ES-I3 (cell line): ENCODE results near the gene C1orf21.

Experiments used
- H3K36me3 ChIP-seq: 2 replicates; pipeline ENCODE4 v1.6.1; 2013; ENCODE audit warnings: mild to moderate bottlenecking, low read length, control low read depth, moderate library complexity; ENCODE audit not compliant: insufficient read depth
- H3K4me1 ChIP-seq: 2 replicates; pipeline ENCODE4 v1.6.1; 2013; ENCODE audit warnings: mild to moderate bottlenecking, control low read depth, low read length; ENCODE audit not compliant: insufficient read depth
- H3K9ac ChIP-seq: 2 replicates; pipeline ENCODE4 v1.6.1; 2013; ENCODE audit warnings: low read depth, mild to moderate bottlenecking, low read length, moderate library complexity
- H3K9me3 ChIP-seq: 2 replicates; pipeline ENCODE4 v1.6.1; 2013; ENCODE audit warnings: mild to moderate bottlenecking, low read length, moderate library complexity; ENCODE audit not compliant: control insufficient read depth, insufficient read depth

Gene C1orf21

GRCh38 chr1:184485751-184486723 lies 99.2 kb downstream of the C1orf21 start:
- Histone ChIP-seq H3K4me1 (peaks cover 21% of the 10 kb centered on the region), H3K9me3 (no peaks in the 10 kb centered on the region), H3K9ac (no peak overlapping the region), H3K36me3 (no peaks in the 10 kb centered on the region)

- H3K9me3 ChIP-seq: no peaks in the 10 kb centered on the region
- peaks cover 15% of the 10 kb centered on the region for H3K4me1 ChIP-seq
- no peaks in the 10 kb centered on the region for H3K36me3 ChIP-seq
- H3K9ac ChIP-seq: no peak overlapping the region
Measured at GRCh38 chr1:184486761-184487445, 100.1 kb downstream of the C1orf21 start.

- Histone ChIP-seq H3K36me3 (no peaks in the 10 kb centered on the region), H3K4me1 (peaks cover 15% of the 10 kb centered on the region), H3K9me3 (no peaks in the 10 kb centered on the region), H3K9ac (no peak overlapping the region)
Measured at GRCh38 chr1:184487531-184488193, 100.8 kb downstream of the C1orf21 start.

- H3K9me3 ChIP-seq: no peaks in the 10 kb centered on the region
- H3K9ac ChIP-seq: no peak overlapping the region
- H3K36me3 ChIP-seq: no peaks in the 10 kb centered on the region
- peaks cover 15% of the 10 kb centered on the region for H3K4me1 ChIP-seq
Measured at GRCh38 chr1:184489908-184490307, 103.1 kb downstream of the C1orf21 start.

DNA sequence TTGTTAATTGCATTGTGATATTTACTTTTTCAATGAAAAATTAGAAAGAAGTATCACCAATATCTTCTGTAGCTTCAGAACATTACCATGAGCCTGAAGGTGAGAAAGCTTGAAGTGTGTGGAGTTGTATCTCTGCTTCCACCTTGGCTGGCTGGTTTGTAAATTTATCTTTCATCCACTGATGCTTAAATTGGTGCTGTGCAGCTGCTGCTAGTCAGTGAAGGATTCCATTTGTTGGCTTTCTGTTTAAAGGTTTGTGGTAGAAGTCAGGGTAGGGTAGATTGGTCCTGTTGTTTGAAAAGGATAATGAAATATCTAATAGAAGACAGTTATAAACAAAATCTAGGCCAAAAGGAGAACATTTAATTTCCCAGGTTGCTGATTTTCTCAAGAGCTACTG lies 105.7 kb downstream of the C1orf21 start:
- Histone ChIP-seq H3K4me1 (peaks cover 14% of the 10 kb centered on the region), H3K36me3 (no peaks in the 10 kb centered on the region), H3K9me3 (no peaks in the 10 kb centered on the region), H3K9ac (no peak overlapping the region)

DNA sequence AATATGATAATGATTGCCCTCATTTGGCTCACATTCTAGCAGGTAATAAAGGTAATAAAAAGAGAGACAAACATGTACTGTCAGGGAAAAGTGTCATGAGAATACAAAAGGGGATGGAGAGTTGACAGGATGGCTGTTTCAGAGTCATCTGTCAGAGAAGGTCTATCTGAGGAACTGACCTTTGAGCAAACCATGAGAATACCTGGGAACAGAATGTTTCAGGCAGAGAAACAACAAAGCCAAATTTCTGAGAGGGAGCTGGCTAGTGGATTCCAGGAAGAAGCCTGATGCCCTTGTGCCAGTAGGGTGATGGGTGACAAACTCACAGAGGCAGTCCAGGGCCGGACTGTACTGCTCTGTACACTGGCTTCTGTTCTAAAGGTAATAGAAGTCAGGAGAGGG lies 107.2 kb downstream of the C1orf21 start:
- no peaks in the 10 kb centered on the region for H3K9me3 ChIP-seq
- no peaks in the 10 kb centered on the region for H3K36me3 ChIP-seq
- no peak overlapping the region for H3K9ac ChIP-seq
- peaks cover 24% of the 10 kb centered on the region for H3K4me1 ChIP-seq

DNA sequence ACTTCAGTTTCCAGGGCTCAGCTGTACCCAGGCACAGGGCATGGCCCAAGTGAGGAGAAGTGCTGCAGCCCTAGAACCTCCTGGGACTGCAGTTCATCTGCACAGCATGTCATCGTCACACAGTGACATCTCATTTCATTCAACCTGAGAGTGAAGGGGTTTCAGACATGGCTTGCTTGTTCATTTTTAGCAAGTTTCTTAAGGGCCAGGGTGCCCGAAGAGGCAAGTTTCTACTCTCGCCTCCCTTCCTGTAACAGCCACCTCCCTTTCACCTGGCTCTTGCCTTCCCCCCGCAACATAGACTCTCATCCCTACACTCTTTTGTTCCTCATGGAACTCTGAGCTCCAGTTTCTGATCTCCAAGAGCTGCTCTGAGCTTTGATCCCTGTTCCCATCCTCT lies 108.1 kb downstream of the C1orf21 start:
- Histone ChIP-seq H3K4me1 (peaks cover 23% of the 10 kb centered on the region), H3K9me3 (no peaks in the 10 kb centered on the region), H3K9ac (no peak overlapping the region), H3K36me3 (no peaks in the 10 kb centered on the region)

GRCh38 chr1:184497959-184498723 lies 111.3 kb downstream of the C1orf21 start:
- Histone ChIP-seq H3K9ac (no peak overlapping the region), H3K4me1 (peaks cover 18% of the 10 kb centered on the region)

DNA sequence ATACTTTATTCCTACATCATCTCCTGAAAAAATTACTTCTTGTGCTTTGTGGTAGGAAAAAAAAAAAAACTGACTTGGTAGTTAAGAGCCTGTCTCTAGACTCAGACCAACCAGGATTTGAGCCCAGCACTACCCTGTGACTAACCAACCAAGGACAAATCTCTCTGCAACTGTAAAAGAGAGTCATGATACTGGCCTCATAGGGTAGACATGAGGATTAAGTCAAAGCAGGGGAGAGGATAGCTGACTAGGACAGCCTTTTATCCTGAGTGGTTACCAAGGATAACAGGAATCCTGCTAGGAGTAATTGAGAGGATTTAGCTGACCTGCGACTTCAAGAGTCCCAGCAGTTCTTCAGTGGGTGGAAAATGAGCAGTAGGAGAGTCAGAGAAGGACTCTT lies 112.8 kb downstream of the C1orf21 start:
- H3K9me3 ChIP-seq: no peaks in the 10 kb centered on the region
- H3K36me3 ChIP-seq: no peaks in the 10 kb centered on the region
- H3K4me1 ChIP-seq: peaks cover 18% of the 10 kb centered on the region
- no peak overlapping the region for H3K9ac ChIP-seq

More at GRCh38 chr1:184497959-184498723, 111.3 kb downstream of the C1orf21 start:
- Histone ChIP-seq H3K36me3 (no peaks in the 10 kb centered on the region), H3K9me3 (no peaks in the 10 kb centered on the region)

GRCh38 chr1:184502161-184502560 lies 115.3 kb downstream of the C1orf21 start:
- Histone ChIP-seq H3K36me3 (no peaks in the 10 kb centered on the region), H3K9ac (no peak overlapping the region), H3K4me1 (peaks cover 14% of the 10 kb centered on the region), H3K9me3 (no peaks in the 10 kb centered on the region)

DNA sequence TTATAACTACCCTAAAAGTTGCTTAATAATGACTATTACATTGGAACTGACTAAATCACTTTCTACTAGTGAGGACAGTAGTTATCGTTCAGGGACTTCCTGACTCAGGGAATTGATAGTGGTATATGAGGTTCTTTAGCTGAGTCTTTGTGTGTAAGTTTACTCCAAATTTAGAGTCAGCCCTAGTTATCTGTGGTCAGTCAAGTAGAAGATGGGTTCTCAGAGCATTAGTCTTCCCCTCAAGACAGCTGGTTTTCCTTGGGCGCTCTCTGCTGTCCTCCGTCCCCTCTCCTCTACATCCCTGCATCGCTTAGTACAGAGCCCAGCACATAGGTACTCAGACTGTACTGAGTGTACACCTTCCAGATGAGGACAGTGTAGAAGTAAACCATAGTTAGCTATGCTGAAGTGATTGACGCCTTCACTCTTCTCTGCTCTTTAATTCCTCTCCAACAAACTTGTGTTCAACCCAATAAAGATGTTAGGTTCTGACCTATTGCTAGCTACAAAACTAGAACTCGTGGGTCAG lies 116.5 kb downstream of the C1orf21 start:
- Histone ChIP-seq H3K4me1 (peaks cover 5% of the 10 kb centered on the region), H3K9me3 (no peaks in the 10 kb centered on the region), H3K9ac (no peak overlapping the region), H3K36me3 (no peaks in the 10 kb centered on the region)

DNA sequence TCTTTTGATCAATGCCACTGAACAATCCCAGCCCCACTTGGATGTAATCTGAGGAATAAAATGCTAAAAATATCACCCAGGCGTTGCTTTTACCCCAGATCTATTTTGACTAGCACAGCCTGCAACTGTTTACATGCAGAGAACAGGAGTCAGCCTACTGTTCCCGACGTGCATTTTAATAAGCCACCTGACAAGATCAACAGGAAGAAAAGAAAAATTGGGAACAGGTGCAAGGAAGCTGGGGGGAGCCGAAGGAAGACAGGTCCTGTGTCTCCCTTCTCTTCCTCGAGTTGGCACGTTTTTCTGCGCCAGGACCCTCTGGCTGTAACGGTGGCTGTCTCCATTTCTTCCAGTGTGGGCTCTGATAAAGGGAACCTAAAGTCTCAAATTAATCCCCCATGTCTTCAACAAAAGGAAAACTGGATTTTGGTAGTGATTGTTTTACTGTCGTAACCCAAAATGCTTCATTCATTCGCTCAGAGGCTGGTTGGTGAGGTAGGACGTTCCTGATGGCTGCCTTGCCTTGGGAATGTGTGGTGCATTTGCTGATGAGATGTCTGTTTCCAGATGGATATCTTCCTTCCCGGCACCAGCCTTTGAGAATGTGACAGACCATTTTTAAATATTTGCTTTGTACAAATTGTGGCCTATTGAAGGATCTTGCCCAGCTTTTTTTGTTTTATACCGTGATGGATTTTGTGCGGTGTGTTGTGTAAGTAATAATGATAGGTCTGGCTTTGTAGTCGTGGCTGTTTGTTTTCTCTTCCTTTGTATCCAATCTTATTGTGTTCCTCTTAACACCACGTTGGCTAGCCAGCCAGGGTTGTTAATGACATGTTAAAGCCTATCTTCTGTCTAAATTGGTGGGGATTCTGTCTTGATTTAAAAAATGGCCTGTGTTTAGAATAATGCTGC lies 117.5 kb downstream of the C1orf21 start:
- Histone ChIP-seq H3K9me3 (no peaks in the 10 kb centered on the region), H3K4me1 (no peaks in the 10 kb centered on the region), H3K36me3 (no peaks in the 10 kb centered on the region), H3K9ac (no peak overlapping the region)

- no peak overlapping the region for H3K9ac ChIP-seq
- H3K4me1 ChIP-seq: no peaks in the 10 kb centered on the region
- H3K36me3 ChIP-seq: no peaks in the 10 kb centered on the region
- H3K9me3 ChIP-seq: no peaks in the 10 kb centered on the region
Measured at GRCh38 chr1:184504955-184505338, 118.1 kb downstream of the C1orf21 start.
